CD4-positive, alpha-beta T cell treated with Interleukin-2 at 100 ng/mL for 4 hours (primary cell): Measurements from ENCODE around the gene NUP85.
A peak's percentile ranks its signal among the peaks of the same experiment; 100 is the strongest.
"Not testable (repeated sequence)": the region's sequence is repeated elsewhere in the genome, so short reads cannot be mapped to it uniquely, and the experiment has no call there.

Experiments used
- DNase-seq: peaks from one replicate; pipeline ENCODE4 v3.0.0-alpha.2; 2020; ENCODE audit warnings: low spot score

NUP85 gene

DNA sequence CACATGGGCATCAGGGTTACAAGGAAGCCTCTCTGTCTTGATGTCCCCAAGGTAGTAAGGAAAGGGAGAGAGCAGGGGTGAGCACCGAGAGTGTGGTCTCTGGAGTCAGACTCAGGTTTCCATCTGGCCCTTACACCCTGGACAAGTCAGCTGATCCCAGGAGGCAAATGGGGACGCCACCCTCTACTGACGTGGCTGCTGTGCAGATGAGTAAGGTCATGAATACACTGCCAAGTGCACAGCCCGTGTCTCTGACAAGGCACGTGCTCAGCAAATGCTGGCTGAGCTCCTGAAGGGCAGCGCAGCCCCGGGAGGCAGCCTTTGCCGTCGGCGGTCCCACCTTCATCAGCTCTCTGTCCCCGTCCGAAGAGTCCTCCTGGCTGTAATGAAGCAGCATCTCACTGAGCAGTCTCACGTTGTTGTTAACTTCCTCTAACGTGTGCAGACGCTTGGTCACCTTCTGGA, 36.5 kb downstream of the NUP85 start:
- DNase-seq, result peak; percentile 23

DNA sequence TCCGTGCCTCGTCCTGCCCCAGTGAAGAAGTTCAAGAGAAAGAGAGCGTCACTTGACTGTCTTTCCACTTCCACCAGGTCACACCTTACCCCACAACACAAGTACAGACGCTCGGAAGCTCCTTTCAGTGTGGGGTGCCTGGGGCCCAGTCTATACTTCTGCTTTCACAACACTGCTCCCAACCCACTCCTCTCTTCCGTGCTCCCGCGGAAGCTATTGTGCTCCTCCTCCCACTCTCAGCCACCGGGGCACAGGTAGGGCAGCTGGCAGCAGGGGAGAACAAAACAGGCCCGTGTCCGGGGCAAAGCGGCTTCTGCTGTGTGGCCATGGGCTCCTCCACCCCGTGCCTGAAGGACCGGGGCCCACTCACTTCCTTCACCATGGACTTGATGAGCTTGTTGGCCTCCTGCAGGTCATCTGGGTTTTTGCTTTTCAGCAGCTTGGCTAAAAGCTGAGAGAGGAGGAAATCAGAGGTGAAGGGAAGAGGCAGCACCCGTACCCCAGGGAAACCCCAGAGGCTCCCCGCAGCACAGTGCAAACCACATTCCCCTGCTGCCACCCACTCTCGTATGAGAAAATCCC, 37.1 kb downstream of the NUP85 start:
- peak; percentile 42 for DNase-seq

DNA sequence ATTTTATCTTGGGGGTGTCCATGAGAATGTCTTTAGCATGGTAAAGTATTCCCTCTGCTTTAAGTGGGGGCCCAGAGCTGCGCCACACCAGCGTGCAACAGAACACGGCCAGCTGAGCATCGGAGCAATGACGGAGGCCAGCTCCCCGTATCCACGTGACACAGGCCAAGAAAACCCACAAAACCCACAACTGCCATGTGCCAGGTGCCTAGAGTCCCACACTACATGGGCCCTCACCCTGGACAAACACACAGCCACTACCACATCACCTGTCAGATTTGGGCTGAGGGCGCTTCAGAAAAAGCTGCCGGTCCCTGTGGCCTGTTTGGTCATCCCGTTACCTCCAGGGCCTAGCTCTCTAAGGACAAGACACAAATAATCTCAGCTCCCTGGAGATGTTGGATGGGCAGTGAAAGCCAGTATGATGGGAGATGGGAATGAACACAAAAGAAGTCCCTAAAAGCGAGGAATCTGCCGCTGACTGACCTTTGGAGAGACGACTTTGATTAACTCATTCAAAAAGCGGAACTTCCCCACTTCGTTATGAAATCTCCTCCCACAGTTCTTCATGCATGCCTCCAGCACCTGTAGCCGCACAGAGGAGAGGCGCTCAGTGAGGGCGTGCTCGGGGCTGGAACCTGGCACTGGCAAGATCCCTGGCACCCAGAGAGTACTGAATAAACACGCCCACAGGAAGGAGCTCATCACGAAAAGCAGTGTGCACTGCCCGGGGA, 38.8 kb downstream of the NUP85 start:
- no peak for DNase-seq

DNA sequence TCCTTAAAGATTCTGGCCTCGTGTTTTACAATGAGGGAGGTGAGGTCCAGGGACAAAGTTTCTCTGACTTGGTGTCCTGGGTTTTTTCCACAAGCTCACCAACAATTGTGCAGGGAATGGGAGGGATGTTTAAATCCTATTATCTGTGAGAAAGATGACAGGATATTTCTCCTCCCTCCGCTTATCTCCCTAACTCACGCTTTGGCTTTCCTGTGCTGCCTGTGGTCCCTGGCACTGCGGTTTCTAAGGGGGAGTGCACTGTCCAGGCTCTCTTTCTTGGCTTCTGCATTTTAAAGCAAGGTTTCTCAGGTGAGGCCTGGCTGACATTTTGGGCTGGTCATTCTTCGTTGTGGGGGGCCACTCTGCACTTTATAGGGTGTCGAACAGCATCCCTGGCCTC, 39.5 kb downstream of the NUP85 start:
- no peak for DNase-seq

DNA sequence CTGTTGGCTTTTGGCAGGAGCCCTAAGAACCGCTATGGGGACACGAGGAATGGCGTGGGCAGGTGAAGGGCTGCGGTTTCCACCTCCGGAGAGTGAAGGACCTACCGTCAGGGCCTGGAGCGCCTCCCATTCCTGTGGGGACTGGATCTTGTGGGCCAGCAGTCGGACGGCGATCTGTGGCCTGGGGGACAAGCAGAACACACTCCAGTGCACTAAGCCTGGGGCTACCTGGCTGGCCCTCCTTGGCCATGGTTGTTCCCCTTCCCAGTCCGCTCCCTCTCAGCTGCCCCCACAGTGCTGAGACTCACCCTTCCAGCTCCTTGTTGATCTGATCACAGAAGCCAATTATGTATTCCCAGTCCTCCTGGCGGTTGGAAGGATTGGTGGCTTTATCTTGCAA, 40.9 kb downstream of the NUP85 start:
- DNase-seq, result no peak

DNA sequence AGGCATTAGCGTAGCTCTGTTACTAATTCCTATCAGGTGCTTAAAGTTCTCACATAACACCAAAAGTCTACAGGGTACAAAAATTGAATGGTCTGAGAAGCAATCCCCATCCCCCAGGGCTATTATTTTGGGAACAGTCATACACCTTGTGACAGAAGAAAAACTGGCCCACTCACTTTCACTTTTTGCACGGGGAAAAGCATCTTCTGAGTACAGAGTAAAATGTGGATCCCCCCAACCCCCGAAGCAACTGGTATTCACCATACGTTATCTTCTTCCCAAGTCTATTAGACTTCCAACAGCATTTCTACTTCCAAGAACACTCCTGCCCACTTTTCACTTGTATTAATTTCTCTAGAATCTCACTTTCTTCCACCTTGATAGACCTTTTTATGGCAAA, 44.1 kb downstream of the NUP85 start:
- no peak for DNase-seq

DNA sequence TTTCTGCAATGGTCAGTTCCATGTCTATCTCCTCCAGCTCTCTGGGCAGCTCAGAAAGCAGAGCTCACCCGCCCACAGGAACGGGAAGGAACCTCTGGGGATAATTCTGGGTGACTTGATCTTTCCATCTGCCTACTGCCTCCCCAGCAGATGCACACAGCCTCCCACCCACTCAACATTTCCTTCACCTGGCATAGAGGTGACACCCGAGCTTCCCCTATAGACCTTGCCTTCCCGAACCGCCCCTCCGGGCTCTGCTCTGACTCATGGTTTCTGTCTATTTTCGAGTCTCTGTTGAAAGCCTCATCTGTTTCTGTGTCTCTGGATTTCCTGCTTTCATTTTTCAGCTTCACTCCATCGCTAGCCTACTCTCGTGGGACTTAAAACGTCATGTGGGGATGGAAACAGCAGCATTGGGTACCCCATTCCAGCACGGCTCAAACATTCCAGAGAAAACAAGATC, 44.6 kb downstream of the NUP85 start:
- peak; percentile 72 for DNase-seq

DNA sequence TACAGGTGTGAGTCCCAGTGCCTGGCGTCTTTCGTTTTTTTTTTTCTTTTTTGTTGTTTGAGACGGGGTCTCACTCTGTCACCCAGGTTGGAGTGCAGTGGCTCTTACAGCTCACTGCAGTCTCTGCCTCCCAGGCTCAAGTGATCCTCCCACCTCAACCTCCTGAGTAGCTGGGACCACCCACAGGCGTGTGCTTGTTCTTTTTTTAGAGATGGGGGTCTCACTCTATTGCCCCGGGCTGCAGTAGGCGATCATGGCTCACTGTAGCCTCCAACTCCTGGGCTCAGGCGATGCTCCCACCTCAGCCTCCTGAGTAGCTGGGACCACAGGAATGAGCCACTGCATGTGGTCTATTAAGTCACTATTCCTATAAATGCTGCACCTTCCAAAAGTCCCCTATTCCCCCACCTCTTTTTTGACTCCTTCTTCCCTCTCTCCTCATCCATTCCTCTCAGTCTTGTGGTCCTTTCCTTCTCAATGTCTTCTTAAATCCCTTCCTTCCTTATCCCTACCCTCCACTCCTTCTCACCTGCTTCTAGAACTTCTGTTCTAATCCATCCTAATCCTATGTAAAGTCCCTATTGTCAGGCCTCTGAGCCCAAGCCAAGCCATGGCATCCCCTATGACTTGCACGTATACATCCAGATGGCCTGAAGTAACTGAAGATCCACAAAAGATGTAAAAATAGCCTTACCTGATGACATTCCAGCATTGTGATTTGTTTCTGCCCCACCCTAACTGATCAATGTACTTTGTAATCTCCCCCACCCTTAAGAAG, 46.7 kb downstream of the NUP85 start:
- DNase-seq, result no peak

DNA sequence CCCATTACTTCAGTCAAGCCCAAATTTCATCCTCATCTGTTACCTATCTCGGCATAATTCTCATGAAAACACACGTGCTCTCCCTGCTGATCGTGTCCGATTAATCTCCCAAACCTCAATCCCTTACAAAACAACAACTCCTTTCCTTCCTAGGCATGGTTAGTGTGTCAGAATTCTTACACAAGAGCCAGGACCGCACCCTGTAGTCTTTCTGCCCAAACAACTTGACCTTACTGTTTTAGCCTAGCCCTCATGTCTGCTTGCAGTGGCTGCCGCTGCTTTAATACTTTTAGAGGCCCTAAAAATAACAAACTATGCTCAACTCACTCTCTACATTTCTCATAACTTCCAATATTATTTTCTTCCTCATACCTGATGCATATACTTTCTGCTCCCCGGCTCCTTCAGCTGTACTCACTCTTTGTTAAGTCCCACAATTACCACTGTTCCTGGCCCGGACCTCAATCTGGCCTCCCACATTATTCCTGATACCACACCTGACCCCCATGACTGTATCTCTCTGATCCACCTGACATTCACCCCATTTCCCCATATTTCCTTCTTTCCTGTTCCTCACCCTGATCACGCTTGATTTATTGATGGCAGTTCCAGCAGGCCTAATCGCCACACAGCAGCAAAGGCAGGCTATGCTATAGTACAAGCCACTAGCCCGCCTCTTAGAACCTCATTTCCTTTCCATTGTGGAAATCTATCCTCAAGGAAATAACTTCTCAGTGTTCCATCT, 50.6 kb downstream of the NUP85 start:
- not testable (repeated sequence) for DNase-seq

DNA sequence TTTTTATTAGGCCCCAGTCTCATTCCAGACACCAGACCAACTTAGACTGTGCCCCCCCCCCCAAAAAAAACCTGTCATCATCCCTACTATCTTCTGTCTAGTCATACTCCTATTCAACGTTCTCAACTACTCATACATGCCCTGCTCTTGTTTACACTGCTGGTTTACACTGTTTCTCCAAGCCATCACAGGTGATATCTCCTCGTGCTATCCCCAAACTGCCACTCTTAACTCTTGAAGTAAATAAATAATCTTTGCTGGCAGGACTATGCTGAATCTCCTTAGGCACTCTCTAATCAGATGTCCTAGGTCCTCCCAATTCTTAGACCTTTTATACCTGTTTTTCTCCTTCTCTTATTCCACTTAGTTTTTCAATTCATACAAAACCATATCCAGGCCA, 51.7 kb downstream of the NUP85 start:
- not testable (repeated sequence) for DNase-seq

DNA sequence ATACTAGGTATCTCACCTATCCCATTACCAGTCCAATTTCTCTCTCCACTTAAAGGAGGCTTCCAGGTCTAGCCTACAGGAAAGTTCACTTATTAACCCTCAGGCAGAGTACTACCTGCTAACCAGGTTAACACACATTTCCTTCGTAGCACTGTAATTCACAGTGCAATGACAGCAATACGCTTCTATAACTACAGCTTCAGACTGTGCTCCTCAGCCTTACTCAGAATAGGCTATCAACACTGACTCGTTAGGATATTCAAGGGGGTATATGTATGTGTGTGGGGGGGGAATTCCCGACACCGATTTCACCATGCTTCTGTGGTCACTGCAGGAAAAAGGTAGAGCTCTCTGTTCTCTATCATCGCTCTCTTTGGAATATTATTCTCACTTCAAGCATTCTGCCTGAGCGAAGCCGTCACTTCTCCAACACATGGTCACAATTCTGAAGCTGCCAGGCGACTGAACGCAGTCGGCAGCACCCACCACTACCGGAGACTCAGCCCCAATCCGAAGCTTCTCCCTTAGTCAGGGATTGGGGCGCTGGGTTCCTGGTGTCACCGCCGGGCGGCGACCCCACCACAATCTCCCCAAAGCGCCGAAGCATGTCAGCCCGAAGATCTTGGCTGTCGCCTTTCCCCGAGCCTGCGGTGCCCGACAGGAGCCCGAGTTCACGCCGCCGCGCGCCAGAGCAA, 55.3 kb downstream of the NUP85 start:
- peak; percentile 60 for DNase-seq

DNA sequence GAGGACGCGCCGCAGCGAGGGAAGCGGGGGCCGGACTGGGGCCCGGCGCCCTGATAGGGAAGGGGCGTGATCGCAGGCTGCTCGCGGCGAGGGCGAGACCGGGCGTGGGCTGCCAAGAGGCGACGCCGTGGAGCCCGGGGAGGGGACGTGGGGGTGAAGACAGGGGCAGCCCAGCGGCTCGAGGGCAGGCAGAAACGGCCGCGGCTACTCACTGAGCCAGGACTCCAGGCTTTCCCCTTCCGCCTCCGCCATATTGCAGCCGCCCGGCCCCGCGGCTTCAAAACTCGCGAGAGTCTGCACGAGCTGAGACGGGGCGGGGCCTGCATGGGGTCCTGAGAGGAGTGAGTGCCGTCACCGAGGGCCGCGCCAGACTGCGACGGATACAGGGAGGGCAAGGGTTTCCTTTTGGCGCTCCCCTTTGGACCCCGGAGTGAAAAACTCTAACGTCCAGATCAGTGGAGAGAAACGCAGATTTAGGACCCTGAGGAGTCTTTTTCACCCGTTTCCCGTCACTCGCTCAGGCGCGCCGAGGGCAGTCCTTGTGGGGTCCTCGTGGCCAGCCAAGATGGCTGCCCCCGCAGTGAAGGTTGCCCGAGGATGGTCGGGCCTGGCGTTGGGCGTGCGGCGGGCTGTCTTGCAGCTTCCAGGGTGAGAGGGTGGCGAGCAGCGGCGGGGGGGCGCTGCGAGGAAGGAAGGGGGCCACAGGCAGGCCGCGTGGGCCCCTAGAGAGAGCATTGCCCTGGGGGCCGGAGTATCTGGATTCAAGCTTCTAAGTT, 56.0 kb downstream of the NUP85 start, which contains the start of the genes GGA3 and MRPS7:
TSS of gene GGA3 (minus strand) at position 271 of the 776 bp plus-strand sequence. CDS start at position 252, 19 bp downstream.
TSS of gene MRPS7 (plus strand) at position 544 of the 776 bp plus-strand sequence. CDS start at position 566, 22 bp downstream.
- peak; percentile 96 for DNase-seq

DNA sequence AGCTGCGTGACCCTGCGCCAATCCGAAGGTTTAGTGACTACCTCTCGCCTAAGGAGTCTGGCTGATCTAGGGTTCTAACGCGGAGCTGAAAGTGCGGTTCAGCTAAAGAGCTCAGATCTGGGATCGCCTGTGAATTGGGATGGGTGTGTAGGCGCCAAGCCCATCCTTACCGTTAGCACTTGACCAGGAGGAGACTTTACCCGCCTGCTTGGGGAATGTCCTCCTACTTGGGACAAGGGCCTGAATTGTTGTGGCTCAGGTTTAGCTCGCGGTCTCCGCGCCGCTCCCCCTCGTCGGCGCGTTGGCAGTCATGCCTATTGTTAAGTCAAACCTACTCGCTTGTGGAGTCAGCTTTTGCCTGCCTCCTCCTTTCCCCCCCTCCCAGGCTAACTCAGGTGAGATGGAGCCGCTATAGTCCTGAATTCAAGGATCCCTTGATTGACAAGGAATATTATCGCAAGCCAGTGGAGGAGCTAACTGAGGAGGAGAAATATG, 56.7 kb downstream of the NUP85 start:
- no peak for DNase-seq

DNA sequence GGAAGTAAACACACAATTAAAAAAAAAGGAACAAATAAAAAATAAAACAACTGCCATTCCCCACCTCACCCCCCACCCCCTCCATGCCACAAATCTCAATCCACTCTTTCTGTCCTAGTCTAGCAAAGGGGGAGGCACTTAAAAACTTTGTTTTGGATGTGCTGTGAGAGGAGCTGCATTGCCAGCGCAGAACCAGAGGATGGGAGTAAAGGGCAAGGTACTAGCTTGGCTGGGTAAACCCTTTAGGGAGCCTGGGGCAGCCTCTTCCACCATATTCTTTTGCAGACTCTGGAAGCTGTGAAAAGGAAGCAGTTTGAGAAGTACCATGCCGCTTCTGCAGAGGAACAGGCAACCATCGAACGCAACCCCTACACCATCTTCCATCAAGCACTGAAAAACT, 57.6 kb downstream of the NUP85 start:
- no peak for DNase-seq

DNA sequence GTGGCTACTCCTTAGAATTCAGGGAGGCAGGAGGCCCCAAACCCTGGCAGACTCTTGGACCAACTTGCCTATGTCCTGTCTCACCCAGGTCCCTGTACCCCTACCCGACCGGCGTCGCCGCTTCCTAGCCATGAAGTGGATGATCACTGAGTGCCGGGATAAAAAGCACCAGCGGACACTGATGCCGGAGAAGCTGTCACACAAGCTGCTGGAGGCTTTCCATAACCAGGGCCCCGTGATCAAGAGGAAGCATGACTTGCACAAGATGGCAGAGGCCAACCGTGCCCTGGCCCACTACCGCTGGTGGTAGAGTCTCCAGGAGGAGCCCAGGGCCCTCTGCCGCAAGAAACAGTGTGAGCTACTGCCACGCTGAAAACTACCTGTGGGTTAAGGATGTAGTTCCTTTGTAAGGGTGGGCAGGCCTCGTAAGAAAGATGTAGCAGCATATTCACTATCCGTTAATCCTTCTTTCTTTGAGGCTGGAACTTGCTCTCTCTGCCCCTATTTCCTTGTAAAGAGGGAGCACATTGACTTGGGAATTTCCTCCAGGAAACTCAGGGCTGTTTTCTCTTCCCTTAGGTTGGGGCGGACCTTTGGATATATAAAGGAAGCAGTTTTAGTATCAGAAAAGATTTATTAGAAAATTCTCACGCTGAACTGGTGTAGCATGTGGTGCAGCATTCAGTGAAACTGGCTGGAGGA, 60.3 kb downstream of the NUP85 start:
- no peak for DNase-seq

DNA sequence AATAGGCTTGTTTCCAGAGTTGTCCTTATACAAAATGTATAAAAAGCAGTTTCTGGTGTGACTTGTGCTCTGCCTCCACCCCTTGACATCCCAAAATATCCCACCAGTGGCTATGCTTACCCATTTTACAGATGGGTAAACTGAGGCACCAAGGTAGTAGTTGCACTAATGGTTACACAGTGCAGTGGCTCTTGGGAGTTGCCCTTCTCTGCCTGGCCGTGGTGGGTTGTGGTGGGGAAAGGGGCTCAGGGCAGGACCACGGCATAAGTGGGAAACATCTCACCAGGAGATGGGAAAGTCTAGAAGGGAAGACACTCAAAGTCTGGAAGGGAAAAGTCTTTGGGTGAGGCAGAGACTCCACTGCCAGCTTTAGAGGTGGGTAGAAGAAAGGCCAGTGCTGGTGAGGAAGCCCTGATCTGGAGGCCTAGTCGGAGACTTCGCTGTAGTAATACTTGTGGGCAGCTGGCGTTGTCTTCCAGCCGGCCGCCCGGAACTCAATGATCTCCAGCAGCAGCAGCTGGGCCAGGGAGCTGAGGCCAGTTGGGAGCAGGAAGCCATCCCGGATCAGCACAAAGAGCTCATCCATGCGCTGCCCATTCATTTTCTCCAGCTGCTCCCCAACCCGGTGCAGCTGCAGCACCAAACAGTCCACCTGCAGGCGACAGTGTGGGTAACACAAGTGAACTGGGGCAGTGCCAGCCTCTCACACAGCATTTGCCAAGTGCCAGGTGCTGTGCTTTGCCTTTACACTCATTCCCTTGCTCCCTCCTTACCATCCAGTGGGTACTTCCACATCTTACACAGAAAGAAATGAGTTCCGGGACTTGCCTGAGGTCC, 61.1 kb downstream of the NUP85 start:
- no peak for DNase-seq

DNA sequence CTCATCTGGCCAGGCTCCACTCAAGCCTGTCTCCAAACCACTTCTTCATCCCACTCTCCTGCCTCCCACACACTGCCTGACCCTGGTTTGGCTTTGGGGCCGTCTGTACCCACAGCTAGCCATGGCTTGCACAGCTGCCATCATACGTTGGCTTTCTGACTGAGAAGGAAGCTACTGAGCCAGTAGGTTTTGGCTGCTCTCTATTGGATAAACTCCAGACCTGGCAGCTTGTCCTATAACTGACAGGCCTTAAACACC, 61.6 kb downstream of the NUP85 start:
- no peak for DNase-seq

DNA sequence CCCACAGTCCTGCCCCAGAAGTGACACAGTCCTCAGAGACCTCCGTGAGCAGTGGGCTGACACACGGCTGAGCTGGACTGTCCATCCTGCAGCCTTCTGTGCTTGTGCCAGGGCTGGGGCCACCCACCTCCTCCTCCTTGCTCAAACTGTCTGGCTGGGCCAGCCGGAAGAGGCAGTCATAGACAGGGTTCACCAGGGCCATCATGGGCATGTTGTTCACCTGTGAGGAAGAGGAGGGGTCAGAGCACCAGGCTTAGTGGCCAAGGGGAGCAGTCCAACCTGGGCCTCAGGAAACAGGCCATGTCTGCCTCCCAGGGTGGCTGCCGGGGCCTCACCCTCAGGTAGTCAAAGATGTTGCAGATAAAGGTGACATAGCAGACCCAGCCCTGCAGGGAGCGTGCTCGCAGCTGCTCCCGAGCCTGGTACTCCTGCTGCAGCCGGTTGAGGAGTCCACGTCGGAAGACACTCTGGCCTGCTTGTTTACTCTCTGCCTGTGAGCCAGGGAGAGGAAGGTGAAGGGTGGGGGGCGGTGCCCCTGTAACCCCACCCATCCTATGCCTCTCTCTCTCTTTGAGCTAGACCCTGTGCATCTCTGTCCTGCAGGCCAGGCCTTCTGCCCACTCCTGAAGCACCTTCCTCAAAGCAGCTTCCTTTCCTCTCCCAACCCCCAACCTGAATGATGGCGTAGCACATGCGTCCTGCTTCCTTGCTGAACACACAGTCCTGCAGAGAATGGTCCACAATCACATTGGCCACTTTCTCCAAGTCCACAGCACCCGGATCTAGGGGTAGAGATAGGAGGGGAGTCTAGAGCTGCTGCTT, 62.1 kb downstream of the NUP85 start:
- no peak for DNase-seq
